HL-60 (cell line): ENCODE results near the gene ACR.

ENCODE experiments used
- DNase-seq, 2 experiments: peaks; one replicate each; pipeline ENCODE4 v3.0.0-alpha.2; 2010 to 2020; ENCODE audit warnings: low read depth in 1 of 2, low spot score in 1 of 2
- H3K27ac ChIP-seq: fragments of 250-450 bp; sonication (Bioruptor Pico); replicated peaks from 2 replicates; pipeline ENCODE4 v1.5.1; 2020; ENCODE audit warnings: mild to moderate bottlenecking, moderate library complexity
- H3K27me3 ChIP-seq: fragments of 250-450 bp; sonication (Bioruptor Pico); 2 replicates; pipeline ENCODE4 v1.5.1; 2021; ENCODE audit warnings: mild to moderate bottlenecking, moderate library complexity; ENCODE audit not compliant: insufficient read depth, poor library complexity, severe bottlenecking
- H3K4me3 ChIP-seq: replicated peaks from 2 replicates; pipeline ENCODE4 v1.5.1; 2011; ENCODE audit warnings: mild to moderate bottlenecking, control low read depth, low read length; ENCODE audit not compliant: insufficient read depth
- GABPA ChIP-seq: IDR thresholded peaks from 2 replicates; pipeline ENCODE4 v1.6.1; 2012; ENCODE audit warnings: low read depth
- POLR2AphosphoS5 ChIP-seq: IDR thresholded peaks from 2 replicates; pipeline ENCODE4 v1.6.1; 2012; ENCODE audit warnings: low read depth
- SPI1 ChIP-seq: IDR thresholded peaks from 2 replicates; pipeline ENCODE4 v1.6.1; 2012; ENCODE audit warnings: low read depth, mild to moderate bottlenecking, borderline replicate concordance
- TF ChIP-seq, protein P1 (sequence below): IDR thresholded peaks from 2 replicates; pipeline ENCODE4 v1.6.1; 2012; ENCODE audit warnings: low read depth; ENCODE audit not compliant: insufficient replicate concordance
- TF ChIP-seq, protein P2 (sequence below): IDR thresholded peaks from one replicate; pipeline ENCODE4 v1.5.1; 2011; ENCODE audit warnings: low read length, control low read depth, inconsistent platforms; ENCODE audit not compliant: insufficient read depth

Gene ACR

DNA sequence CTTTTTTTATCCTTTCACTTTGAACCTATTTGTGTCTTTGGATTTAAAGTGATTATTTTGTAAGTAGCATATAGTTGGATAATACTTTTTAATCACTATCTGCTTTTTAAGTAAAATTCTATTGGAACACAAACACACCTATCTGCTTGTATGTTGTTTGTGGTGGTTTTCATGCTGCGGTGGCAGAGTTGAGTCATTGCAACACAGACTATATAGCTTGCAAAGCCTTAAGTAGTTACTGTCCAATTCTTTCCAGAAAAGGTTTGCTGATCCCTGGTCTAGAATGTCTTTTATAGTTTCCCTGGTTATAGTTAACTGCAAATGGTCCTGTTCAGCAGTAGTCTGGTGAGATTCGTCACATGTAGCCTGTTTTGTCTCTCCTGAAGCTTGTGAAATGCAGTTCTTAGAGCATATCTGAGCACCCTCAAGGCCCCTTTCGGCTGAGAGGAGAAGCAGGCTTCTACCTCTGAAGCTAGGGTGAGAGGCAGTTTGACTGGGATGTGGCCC lies 43.9 kb upstream of the ACR start:
- no peaks in the 10 kb centered on the region for H3K27me3 ChIP-seq
- no peak overlapping the region for H3K4me3 ChIP-seq
- TF ChIP-seq, protein P1, sequence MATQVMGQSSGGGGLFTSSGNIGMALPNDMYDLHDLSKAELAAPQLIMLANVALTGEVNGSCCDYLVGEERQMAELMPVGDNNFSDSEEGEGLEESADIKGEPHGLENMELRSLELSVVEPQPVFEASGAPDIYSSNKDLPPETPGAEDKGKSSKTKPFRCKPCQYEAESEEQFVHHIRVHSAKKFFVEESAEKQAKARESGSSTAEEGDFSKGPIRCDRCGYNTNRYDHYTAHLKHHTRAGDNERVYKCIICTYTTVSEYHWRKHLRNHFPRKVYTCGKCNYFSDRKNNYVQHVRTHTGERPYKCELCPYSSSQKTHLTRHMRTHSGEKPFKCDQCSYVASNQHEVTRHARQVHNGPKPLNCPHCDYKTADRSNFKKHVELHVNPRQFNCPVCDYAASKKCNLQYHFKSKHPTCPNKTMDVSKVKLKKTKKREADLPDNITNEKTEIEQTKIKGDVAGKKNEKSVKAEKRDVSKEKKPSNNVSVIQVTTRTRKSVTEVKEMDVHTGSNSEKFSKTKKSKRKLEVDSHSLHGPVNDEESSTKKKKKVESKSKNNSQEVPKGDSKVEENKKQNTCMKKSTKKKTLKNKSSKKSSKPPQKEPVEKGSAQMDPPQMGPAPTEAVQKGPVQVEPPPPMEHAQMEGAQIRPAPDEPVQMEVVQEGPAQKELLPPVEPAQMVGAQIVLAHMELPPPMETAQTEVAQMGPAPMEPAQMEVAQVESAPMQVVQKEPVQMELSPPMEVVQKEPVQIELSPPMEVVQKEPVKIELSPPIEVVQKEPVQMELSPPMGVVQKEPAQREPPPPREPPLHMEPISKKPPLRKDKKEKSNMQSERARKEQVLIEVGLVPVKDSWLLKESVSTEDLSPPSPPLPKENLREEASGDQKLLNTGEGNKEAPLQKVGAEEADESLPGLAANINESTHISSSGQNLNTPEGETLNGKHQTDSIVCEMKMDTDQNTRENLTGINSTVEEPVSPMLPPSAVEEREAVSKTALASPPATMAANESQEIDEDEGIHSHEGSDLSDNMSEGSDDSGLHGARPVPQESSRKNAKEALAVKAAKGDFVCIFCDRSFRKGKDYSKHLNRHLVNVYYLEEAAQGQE = no peak
- TF ChIP-seq GABPA (no peak), POLR2AphosphoS5 (no peak), SPI1 (no peak)
- TF ChIP-seq, protein P2, sequence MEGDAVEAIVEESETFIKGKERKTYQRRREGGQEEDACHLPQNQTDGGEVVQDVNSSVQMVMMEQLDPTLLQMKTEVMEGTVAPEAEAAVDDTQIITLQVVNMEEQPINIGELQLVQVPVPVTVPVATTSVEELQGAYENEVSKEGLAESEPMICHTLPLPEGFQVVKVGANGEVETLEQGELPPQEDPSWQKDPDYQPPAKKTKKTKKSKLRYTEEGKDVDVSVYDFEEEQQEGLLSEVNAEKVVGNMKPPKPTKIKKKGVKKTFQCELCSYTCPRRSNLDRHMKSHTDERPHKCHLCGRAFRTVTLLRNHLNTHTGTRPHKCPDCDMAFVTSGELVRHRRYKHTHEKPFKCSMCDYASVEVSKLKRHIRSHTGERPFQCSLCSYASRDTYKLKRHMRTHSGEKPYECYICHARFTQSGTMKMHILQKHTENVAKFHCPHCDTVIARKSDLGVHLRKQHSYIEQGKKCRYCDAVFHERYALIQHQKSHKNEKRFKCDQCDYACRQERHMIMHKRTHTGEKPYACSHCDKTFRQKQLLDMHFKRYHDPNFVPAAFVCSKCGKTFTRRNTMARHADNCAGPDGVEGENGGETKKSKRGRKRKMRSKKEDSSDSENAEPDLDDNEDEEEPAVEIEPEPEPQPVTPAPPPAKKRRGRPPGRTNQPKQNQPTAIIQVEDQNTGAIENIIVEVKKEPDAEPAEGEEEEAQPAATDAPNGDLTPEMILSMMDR = no peak
- no peak overlapping the region for H3K27ac ChIP-seq
- no peak for DNase-seq

DNA sequence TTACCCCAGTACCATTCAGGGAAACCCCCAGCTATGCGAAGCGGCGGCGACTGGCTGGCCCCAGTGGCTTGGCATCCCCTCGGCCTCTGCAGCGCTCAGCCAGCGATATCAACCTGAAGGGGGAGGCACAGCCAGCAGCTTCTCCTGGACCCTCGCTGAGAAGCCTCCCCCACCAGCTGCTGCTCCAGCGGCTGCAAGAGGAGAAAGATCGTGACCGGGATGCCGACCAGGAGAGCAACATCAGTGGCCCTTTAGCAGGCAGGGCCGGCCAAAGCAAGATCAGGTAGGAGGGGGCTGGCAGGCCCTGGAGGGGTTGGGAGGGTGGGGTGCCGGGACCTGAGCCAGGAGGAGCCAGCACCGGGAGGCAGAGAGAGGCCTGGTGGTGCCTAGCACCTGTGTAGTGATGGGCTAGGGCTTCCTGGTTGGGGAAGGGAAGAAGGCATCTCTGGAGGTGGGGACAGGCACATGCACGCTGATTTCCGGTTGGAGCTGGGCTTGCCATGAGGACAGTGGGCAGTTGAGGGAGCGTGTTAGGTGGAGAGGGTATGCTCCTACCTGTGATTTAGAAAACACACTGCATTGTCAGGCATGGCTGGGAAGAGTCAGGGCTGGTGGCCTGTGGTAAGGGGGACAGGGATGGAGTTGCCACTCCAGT lies 43.1 kb upstream of the ACR start:
- Histone ChIP-seq H3K4me3 (no peak overlapping the region), H3K27me3 (no peaks in the 10 kb centered on the region), H3K27ac (no peak overlapping the region)
- no peak for TF ChIP-seq GABPA
- TF ChIP-seq POLR2AphosphoS5 = no peak
- TF ChIP-seq, protein P2 = no peak
- no peak for DNase-seq

DNA sequence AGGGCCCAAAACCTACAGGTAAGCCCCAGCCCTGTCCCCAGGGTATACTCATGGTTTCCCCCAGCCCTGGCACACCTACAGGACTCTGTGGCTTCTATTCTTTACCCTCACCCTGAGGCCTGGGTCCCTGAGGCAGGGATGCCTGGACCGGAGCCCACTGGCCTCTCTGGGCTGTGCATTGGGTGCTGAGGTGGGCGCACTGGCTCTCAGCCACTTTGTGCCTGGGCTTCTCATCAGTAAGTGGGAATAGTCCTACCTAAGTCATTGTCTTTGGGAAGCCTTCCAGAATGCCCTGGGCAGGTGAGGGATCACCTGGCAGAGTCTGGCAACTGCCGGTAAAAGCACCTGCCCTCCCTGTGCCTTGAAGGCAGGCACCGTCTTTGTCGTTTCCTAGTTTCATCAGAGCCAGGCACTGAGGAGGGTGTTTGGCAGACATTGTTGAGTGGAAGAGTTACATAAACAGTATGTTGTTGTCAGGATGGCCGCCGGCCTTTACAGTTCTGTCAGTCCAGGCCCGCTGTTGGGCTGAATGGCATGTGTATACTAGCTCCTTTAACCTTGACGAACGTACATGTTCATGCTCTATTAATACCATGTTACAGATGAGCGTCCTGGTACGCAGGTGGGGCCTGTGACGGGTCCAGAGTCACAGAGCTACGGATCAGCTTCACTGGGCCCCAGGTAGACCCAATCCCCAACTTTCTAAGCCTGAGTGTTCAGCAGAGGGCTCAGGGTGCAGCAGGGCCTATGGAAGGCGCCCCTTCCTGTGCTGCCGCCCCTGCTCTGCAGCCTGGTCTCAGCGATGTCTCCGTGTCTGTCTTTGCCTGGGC lies 42.4 kb upstream of the ACR start:
- no peak overlapping the region for H3K27ac ChIP-seq
- no peak for DNase-seq
- no peaks in the 10 kb centered on the region for H3K27me3 ChIP-seq
- TF ChIP-seq, protein P2 = no peak
- TF ChIP-seq POLR2AphosphoS5 (no peak), GABPA (no peak), SPI1 (no peak)
- TF ChIP-seq, protein P1 = no peak
- H3K4me3 ChIP-seq = no peak overlapping the region
